Ovary (tissue), 9 donors: ENCODE data around the gene AP3S2. TPM values are rescaled to one million over a fixed set of nuclear protein-coding genes. Genes with fewer than 3 reads are reported as not detected.
A peak's percentile ranks its signal among the peaks of the same experiment; 100 is the strongest.

Source experiments
- DNase-seq, 5 donors: peaks; one replicate each; pipeline ENCODE4 v3.0.0-alpha.2; 2019 to 2020
- H3K27ac ChIP-seq, 2 donors: fragments of 200-600 bp; one replicate each; pipeline versions ENCODE4 v1.5.1 to v1.8.0; 2019 to 2022
- H3K27me3 ChIP-seq: fragments of 200-600 bp; one replicate; pipeline ENCODE4 v1.8.0; 2022
- H3K36me3 ChIP-seq: fragments of 200-600 bp; sonication (generic); one replicate; pipeline ENCODE4 v1.5.1; 2019
- H3K4me1 ChIP-seq: one replicate; pipeline ENCODE4 v1.8.1; 2013; ENCODE audit warnings: mild to moderate bottlenecking, moderate library complexity; ENCODE audit not compliant: insufficient read depth
- H3K4me3 ChIP-seq: fragments of 200-600 bp; sonication (generic); one replicate; pipeline ENCODE4 v1.5.1; 2017
- H3K9me3 ChIP-seq, 2 donors: fragments of 200-600 bp in 1 of 2; sonication (generic) in 1 of 2; one replicate each; pipeline versions ENCODE4 v1.5.1 to v1.8.1; 2013 to 2019; ENCODE audit warnings: mild to moderate bottlenecking in 1 of 2, moderate library complexity in 1 of 2
- CTCF ChIP-seq, 3 donors: fragments of 450-650 bp in 2 of 3; fragments of 200-600 bp in 1 of 3; IDR thresholded peaks; one replicate each; pipeline versions ENCODE4 v1.5.1 to v1.8.0; 2016 to 2022; ENCODE audit warnings: antibody characterized with exemption in 3 of 3, mild to moderate bottlenecking in 1 of 3
- EP300 ChIP-seq: sonication (generic); formaldehyde crosslinking; IDR thresholded peaks from one replicate; pipeline ENCODE4 v1.6.1; 2017; ENCODE audit warnings: antibody characterized with exemption
- POLR2A ChIP-seq: fragments of 450-650 bp; IDR thresholded peaks from one replicate; pipeline ENCODE4 v1.6.1; 2017; ENCODE audit warnings: antibody characterized with exemption, mild to moderate bottlenecking, moderate library complexity
- WGBS, 3 donors: extraction: QIAGEN DNeasy Blood & Tissue Kit in 1 of 3; methylation state at CpG; one replicate each; pipeline versions ENCODE4 v1.1.5 to v1.1.7; 2013 to 2017; 5-methylcytosine and 5-hydroxymethylcytosine counted together
- intact Hi-C, 4 donors: fragments of 100-400 bp; cut with DNase I; formaldehyde crosslinking; loops; one replicate each; pipeline versions ENCODE4 v1.11.0 to v1.15.1; 2022 to 2023
- polyA plus RNA-seq, 2 donors: library from polyadenylated mRNA; stranded (reverse); fragments of 200-250 nt in 1 of 2; fragments of 350-450 nt in 1 of 2; fragmentation: Illumina TruSeq in 1 of 2; extraction: RNeasy Lipid Tissue Mini Kit (QIAGEN cat#74804) in 1 of 2; gene quantifications; one replicate each; pipeline ENCODE4 v1.2.3, GENCODE V29; 2013 to 2014
- total RNA-seq, 7 donors: library from RNA; depleted of rRNA in 2 of 7; stranded (reverse); fragments of >200 nt in 2 of 7; fragmentation: NEBNext Ultra II Directional in 3 of 7; extraction: Animal tissue kit (Norgen Biotek cat#: 25700) in 3 of 7; gene quantifications; one replicate each; pipeline versions ENCODE4 v1.1.0 to v1.2.4, GENCODE V29; 2016 to 2023
- donor health status: DM: no; HTN: no; CAD: no; lungs with moderate emphysema.
- donor health status: DM: no; HTN: no; CAD: no.
- donor health status: Bipolar disorder and iron deficiency.
- donor health status: DM: yes; HTN: yes; CAD: no.
- donor health status: DM: no; HTN: no; CAD: no.
- donor health status: DM: yes; HTN: yes; CAD: no.

Gene AP3S2
- total and polyA plus RNA-seq, 9 donors, result 15.3 to 57.1 (median 30.7) TPM

- no peaks in the 10 kb centered on the region for H3K36me3 ChIP-seq
- peaks cover 11% of the 10 kb centered on the region for H3K4me1 ChIP-seq
- H3K27me3 ChIP-seq, result no peaks in the 10 kb centered on the region
- 70 to 77% (median 75%) methylated on average over 16 of the region's 16 CpGs for whole genome bisulfite sequencing, 3 donors
- no peak for TF ChIP-seq POLR2A
- TF ChIP-seq EP300, result no peak
- TF ChIP-seq CTCF (IDR thresholded peaks at IDR 0.05), result no peak
- no peak overlapping the region for H3K4me3 ChIP-seq
- intact Hi-C loops, result no loop called here
- DNase-seq, result peak in 1 of 5 donors; percentile 7
- no peak overlapping the region for H3K27ac ChIP-seq
- H3K9me3 ChIP-seq, result no peaks in the 10 kb centered on the region
Observed at GRCh38 chr15:89823836-89824606, 69.8 kb downstream of the AP3S2 start.

GRCh38 chr15:89822951-89823711 is 70.7 kb downstream of the AP3S2 start:
- no peak for DNase-seq
- WGBS, 3 donors, result 73 to 78% (median 74%) methylated on average over 7 of the region's 7 CpGs
- Histone ChIP-seq H3K36me3 (no peaks in the 10 kb centered on the region), H3K4me3 (no peak overlapping the region), H3K4me1 (peaks cover 4% of the 10 kb centered on the region), H3K9me3 (no peaks in the 10 kb centered on the region), H3K27ac (no peak overlapping the region), H3K27me3 (no peaks in the 10 kb centered on the region)
- intact Hi-C loops, result no loop called here
- TF ChIP-seq POLR2A (no peak), CTCF (IDR thresholded peaks at IDR 0.05) (no peak), EP300 (no peak)

GRCh38 chr15:89822611-89822950 is 71.2 kb downstream of the AP3S2 start:
- H3K27ac ChIP-seq, result no peak overlapping the region
- TF ChIP-seq POLR2A, result no peak
- TF ChIP-seq CTCF (IDR thresholded peaks at IDR 0.05), result no peak
- TF ChIP-seq EP300, result no peak
- no peak for DNase-seq
- no peak overlapping the region for H3K4me3 ChIP-seq
- H3K27me3 ChIP-seq, result no peaks in the 10 kb centered on the region
- H3K36me3 ChIP-seq, result no peaks in the 10 kb centered on the region
- no peaks in the 10 kb centered on the region for H3K4me1 ChIP-seq
- 62 to 70% (median 69%) methylated on average over 5 of the region's 5 CpGs for WGBS, 3 donors
- H3K9me3 ChIP-seq, result no peaks in the 10 kb centered on the region
- intact Hi-C loops, result no loop called here

GRCh38 chr15:89822026-89822425 is 71.8 kb downstream of the AP3S2 start:
- Histone ChIP-seq H3K4me1 (no peaks in the 10 kb centered on the region), H3K27me3 (no peaks in the 10 kb centered on the region), H3K4me3 (no peak overlapping the region), H3K9me3 (no peaks in the 10 kb centered on the region), H3K36me3 (no peaks in the 10 kb centered on the region), H3K27ac (no peak overlapping the region)
- intact Hi-C loops, result no loop called here
- no peak for DNase-seq
- WGBS, 3 donors, result 63 to 73% (median 71%) methylated on average over 11 of the region's 11 CpGs
- TF ChIP-seq EP300, result no peak
- TF ChIP-seq CTCF (IDR thresholded peaks at IDR 0.05), result no peak
- TF ChIP-seq POLR2A, result no peak
